GM12873 (cell line): ENCODE results near the gene TPP1.

ENCODE experiments used
- CTCF ChIP-seq: IDR thresholded peaks from 2 replicates; pipeline ENCODE4 v1.5.1; 2012; ENCODE audit warnings: low read depth, mild to moderate bottlenecking, moderate library complexity, low read length, control low read depth; ENCODE audit not compliant: insufficient read depth; ENCODE audit errors: missing control alignments

Gene TPP1

GRCh38 chr11:6602096-6602940 lies 16.9 kb downstream of the TPP1 start:
- no peak for TF ChIP-seq CTCF

GRCh38 chr11:6601041-6601461 lies 18.2 kb downstream of the TPP1 start:
- no peak for TF ChIP-seq CTCF

- no peak for TF ChIP-seq CTCF
Observed at GRCh38 chr11:6599881-6600390, 19.3 kb downstream of the TPP1 start.

- TF ChIP-seq CTCF = no peak
Observed at GRCh38 chr11:6599449-6599848, 19.8 kb downstream of the TPP1 start.

GRCh38 chr11:6598555-6598954 lies 20.7 kb downstream of the TPP1 start:
- TF ChIP-seq CTCF = no peak

- no peak for TF ChIP-seq CTCF
Observed at GRCh38 chr11:6596239-6596877, 22.9 kb downstream of the TPP1 start.

GRCh38 chr11:6594142-6594768 lies 25.0 kb downstream of the TPP1 start:
- no peak for TF ChIP-seq CTCF
